RWPE2 (cell line): ENCODE results near the gene LCK.

Source experiments
- ATAC-seq: fragments of 200-7000 bp; cut with Tn5 transposase; 3 replicates; pipeline ENCODE4 v1.9.1; 2021; ENCODE audit warnings: low read depth
- DNase-seq: peaks from one replicate; pipeline ENCODE4 v3.0.0-alpha.2; 2020; ENCODE audit warnings: low spot score
- H3K27ac ChIP-seq: fragments of 450-650 bp; 2 replicates; pipeline ENCODE4 v1.5.1; 2017; ENCODE audit warnings: mild to moderate bottlenecking; ENCODE audit not compliant: poor library complexity, severe bottlenecking
- H3K27me3 ChIP-seq: fragments of 250-450 bp; sonication (Bioruptor Pico); 2 replicates; pipeline ENCODE4 v1.5.1; 2021; ENCODE audit warnings: mild to moderate bottlenecking, moderate library complexity; ENCODE audit not compliant: insufficient read depth, poor library complexity, severe bottlenecking
- H3K36me3 ChIP-seq: fragments of 250-450 bp; sonication (Bioruptor Pico); 2 replicates; pipeline ENCODE4 v1.5.1; 2020; ENCODE audit warnings: low read depth, mild to moderate bottlenecking, moderate library complexity
- H3K4me1 ChIP-seq: fragments of 250-450 bp; sonication (Bioruptor Pico); 2 replicates; pipeline ENCODE4 v1.5.1; 2021; ENCODE audit warnings: mild to moderate bottlenecking, moderate library complexity; ENCODE audit not compliant: insufficient read depth, poor library complexity, severe bottlenecking
- H3K4me3 ChIP-seq: fragments of 250-450 bp; sonication (Bioruptor Pico); 2 replicates; pipeline ENCODE4 v1.5.1; 2021; ENCODE audit warnings: mild to moderate bottlenecking, moderate library complexity; ENCODE audit not compliant: severe bottlenecking
- H3K9me3 ChIP-seq: fragments of 250-450 bp; sonication (Bioruptor Pico); 2 replicates; pipeline ENCODE4 v1.5.1; 2021; ENCODE audit warnings: mild to moderate bottlenecking, moderate library complexity; ENCODE audit not compliant: severe bottlenecking
- CTCF ChIP-seq: fragments of 450-650 bp; IDR thresholded peaks from one replicate; pipeline ENCODE4 v1.5.1; 2017; ENCODE audit warnings: mild to moderate bottlenecking, moderate library complexity; ENCODE audit not compliant: poor library complexity, severe bottlenecking

LCK gene

GRCh38 chr1:32239337-32239736 is 11.7 kb upstream of the LCK start:
- Histone ChIP-seq H3K36me3 (no peaks in the 10 kb centered on the region), H3K9me3 (no peaks in the 10 kb centered on the region), H3K4me1 (peaks cover 11% of the 10 kb centered on the region), H3K27me3 (no peaks in the 10 kb centered on the region), H3K27ac (no peak overlapping the region), H3K4me3 (no peak overlapping the region)
- no peak for TF ChIP-seq CTCF
- ATAC-seq: no peak
- no peak for DNase-seq

DNA sequence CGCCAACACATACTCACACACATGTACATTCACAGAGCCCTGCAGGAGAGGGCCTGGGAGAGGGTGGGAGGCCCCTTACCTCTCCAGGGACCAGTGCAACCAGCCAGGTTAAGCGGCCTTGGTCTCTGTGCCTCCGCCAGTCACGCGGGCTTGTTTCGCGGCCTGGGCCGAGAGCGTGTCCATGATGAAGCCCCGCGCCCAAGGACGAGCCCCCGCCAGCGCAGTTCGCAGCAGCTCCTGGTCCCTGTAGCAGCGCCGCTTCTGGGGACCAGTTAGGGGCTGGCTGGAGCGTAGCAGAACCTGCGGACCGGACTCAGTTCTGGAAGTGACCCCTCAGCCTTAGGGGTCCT is 11.3 kb upstream of the LCK start:
- TF ChIP-seq CTCF: no peak
- DNase-seq: no peak
- no peaks in the 10 kb centered on the region for H3K9me3 ChIP-seq
- H3K36me3 ChIP-seq: no peaks in the 10 kb centered on the region
- peaks cover 11% of the 10 kb centered on the region for H3K4me1 ChIP-seq
- peak overlapping the region; percentile 35 for H3K27ac ChIP-seq
- no peaks in the 10 kb centered on the region for H3K27me3 ChIP-seq
- no peak overlapping the region for H3K4me3 ChIP-seq
- ATAC-seq: no peak

DNA sequence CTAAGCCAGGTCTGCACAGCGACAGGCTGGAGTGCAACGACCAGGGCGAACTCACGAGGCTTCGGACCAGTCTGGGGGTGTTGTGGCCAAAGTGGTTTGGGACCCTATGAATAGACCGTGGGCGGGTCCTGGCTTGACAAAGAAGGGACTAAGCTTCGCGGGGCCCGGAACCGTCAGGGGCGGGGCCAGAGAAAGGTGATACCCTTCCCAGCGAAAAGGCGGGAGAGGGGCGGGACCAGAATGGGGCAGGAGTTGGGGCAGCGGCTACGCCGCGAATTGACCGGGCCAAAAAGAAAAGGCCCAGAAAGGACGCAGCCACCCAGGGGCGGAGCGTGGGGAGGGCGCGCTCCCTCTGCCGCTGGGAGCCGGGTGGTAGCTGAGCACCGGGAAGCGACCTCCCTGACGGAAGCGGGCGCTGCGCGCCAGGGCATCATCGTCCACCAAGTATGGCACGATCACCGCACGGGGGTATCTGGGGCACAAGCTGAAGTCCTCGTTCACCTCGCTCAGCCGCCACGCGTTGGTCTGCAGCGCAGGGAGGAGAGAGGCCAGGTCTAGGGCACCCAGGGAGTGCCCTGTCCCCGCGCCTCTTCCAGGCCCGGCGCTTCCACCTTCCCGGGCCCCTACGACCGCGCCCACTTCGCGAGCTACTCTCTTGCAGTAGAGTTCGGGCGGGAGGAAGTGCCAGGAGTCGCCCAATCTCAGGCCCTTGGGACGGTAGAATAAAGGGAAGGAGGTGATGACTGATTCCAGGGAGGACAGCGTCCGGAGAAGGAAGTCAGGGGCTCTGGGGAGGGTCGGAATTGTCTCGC is 10.7 kb upstream of the LCK start:
- Histone ChIP-seq H3K36me3 (no peaks in the 10 kb centered on the region), H3K4me1 (peaks cover 11% of the 10 kb centered on the region), H3K27ac (peak overlapping the region; percentile 35), H3K4me3 (peak overlapping the region; percentile 36), H3K27me3 (no peaks in the 10 kb centered on the region), H3K9me3 (no peaks in the 10 kb centered on the region)
- ATAC-seq (peak; percentile 52), DNase-seq (no peak)
- TF ChIP-seq CTCF: peak; percentile 51

- ATAC-seq (peak; percentile 44), DNase-seq (no peak)
- Histone ChIP-seq H3K27me3 (no peaks in the 10 kb centered on the region), H3K4me1 (peaks cover 4% of the 10 kb centered on the region), H3K4me3 (peak overlapping the region; percentile 36), H3K27ac (peak overlapping the region; percentile 35), H3K9me3 (no peaks in the 10 kb centered on the region), H3K36me3 (no peaks in the 10 kb centered on the region)
- TF ChIP-seq CTCF: no peak
Measured at GRCh38 chr1:32241001-32241763, 9.9 kb upstream of the LCK start.
